GM12873 (cell line): Measurements from ENCODE around the gene ANKZF1.
A peak's percentile ranks its signal among the peaks of the same experiment; 100 is the strongest.

Source experiments
- CTCF ChIP-seq: IDR thresholded peaks from 2 replicates; pipeline ENCODE4 v1.5.1; 2012; ENCODE audit warnings: low read depth, mild to moderate bottlenecking, moderate library complexity, low read length, control low read depth; ENCODE audit not compliant: insufficient read depth; ENCODE audit errors: missing control alignments

ANKZF1 gene

GRCh38 chr2:219252084-219252483, 22.5 kb downstream of the ANKZF1 start:
- TF ChIP-seq CTCF: no peak

DNA sequence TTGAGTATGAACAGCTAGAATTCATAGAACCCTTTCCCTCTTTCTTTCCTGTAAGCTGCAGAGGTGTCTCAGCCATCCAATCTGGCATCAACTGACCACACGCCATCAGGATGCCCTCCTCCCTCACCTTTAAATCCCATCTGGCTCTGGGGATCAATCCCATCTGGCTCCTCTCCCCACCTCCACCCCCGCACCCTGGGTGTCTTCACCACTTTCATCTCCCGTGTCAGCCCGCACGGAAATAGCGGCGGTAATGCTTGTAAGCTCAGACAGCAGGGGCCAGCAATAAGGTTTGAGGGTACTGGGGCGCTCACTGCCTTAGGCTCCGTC, 22.9 kb downstream of the ANKZF1 start:
- no peak for TF ChIP-seq CTCF

- TF ChIP-seq CTCF: no peak
Observed at GRCh38 chr2:219252900-219253752, 23.5 kb downstream of the ANKZF1 start, which contains the start of gene TUBA4B. Gene TUBA4B, plus strand, starts transcription at chr2:219253243. Its CDS starts 165 bp downstream, at chr2:219253408.

- peak; percentile 8 for TF ChIP-seq CTCF
Observed at GRCh38 chr2:219253753-219254589, 24.4 kb downstream of the ANKZF1 start, which contains the start of gene TUBA4A. Gene TUBA4A, minus strand, starts transcription at chr2:219253918. Its CDS starts 60 bp downstream, at chr2:219253858.

GRCh38 chr2:219254590-219255201, 25.1 kb downstream of the ANKZF1 start:
- no peak for TF ChIP-seq CTCF

GRCh38 chr2:219261024-219261855, 31.6 kb downstream of the ANKZF1 start:
- no peak for TF ChIP-seq CTCF
